Measurements from ENCODE around the gene FUT8. TPM values are rescaled to one million over a fixed set of nuclear protein-coding genes. Genes with fewer than 3 reads are reported as not detected.

FUT8 gene
- total RNA-seq, 4 donors from 2014 or later, result 14.9 to 35.8 (median 22.2) TPM

- no peak for ATAC-seq (ENCODE audit: low FRiP score)
- DNase-seq (ENCODE audit: low spot score), result no peak
- TF ChIP-seq, protein P1, sequence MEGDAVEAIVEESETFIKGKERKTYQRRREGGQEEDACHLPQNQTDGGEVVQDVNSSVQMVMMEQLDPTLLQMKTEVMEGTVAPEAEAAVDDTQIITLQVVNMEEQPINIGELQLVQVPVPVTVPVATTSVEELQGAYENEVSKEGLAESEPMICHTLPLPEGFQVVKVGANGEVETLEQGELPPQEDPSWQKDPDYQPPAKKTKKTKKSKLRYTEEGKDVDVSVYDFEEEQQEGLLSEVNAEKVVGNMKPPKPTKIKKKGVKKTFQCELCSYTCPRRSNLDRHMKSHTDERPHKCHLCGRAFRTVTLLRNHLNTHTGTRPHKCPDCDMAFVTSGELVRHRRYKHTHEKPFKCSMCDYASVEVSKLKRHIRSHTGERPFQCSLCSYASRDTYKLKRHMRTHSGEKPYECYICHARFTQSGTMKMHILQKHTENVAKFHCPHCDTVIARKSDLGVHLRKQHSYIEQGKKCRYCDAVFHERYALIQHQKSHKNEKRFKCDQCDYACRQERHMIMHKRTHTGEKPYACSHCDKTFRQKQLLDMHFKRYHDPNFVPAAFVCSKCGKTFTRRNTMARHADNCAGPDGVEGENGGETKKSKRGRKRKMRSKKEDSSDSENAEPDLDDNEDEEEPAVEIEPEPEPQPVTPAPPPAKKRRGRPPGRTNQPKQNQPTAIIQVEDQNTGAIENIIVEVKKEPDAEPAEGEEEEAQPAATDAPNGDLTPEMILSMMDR (IDR thresholded peaks at IDR 0.05), result no peak
These were observed 57.4 kb downstream of the FUT8 start for GRCh38 chr14:65469903-65470302.

DNA sequence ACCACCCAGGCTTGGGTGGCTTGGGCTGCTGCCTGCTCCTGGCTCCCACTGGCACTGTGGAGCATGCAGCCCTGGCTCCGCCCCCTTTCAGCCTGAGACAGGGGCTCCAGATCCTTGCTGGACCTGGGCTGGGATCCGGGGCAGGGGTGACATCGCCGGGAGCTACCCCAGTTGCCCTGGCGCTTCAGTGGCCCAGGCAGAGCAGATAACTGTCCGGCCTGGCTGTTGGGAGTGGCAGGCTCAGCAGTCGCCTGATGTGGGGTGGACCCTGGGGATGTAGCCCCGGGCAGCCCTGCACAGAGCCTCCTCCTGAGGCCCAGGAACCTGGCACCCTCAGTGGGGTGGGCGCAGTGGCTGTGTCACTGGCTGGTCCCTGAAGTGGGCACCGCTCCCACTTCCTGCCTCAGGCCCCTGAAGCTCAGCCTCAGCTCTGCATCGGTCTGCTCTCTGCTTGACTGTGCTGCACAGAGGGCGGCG, 57.9 kb downstream of the FUT8 start:
- TF ChIP-seq, protein P1 (IDR thresholded peaks at IDR 0.05), result no peak
- ATAC-seq (ENCODE audit: low FRiP score), result no peak
- DNase-seq (ENCODE audit: low spot score), result no peak

GRCh38 chr14:65471038-65471878, 58.7 kb downstream of the FUT8 start:
- no peak for DNase-seq (ENCODE audit: low spot score)
- no peak for ATAC-seq (ENCODE audit: low FRiP score)
- TF ChIP-seq, protein P1 (IDR thresholded peaks at IDR 0.05), result no peak

GRCh38 chr14:65472189-65472588, 59.7 kb downstream of the FUT8 start:
- TF ChIP-seq, protein P1 (IDR thresholded peaks at IDR 0.05), result no peak
- DNase-seq (ENCODE audit: low spot score) (no peak), ATAC-seq (ENCODE audit: low FRiP score) (no peak)

- TF ChIP-seq, protein P1 (IDR thresholded peaks at IDR 0.05), result no peak
- ATAC-seq (ENCODE audit: low FRiP score) (no peak), DNase-seq (ENCODE audit: low spot score) (no peak)
These were observed 63.9 kb downstream of the FUT8 start for GRCh38 chr14:65476273-65476941.

DNA sequence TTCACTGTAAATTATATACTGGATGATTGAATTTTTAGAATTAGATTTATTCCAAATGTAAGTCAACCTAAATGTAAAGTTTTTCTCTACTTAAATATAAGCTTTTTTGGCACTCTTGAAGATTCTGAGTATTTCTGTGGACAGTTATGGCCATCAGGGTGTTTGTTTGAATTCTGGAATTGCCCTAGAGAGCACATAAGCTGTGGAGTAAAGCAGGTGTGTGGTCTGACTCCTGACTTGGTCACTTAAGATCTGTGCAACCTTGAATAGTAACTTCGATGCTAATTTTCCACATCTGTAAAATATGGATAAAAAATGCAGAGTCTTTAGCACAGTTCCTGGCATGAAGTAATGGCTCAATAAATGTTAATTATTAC, 64.4 kb downstream of the FUT8 start:
- TF ChIP-seq, protein P1 (IDR thresholded peaks at IDR 0.05), result no peak
- DNase-seq (ENCODE audit: low spot score) (no peak), ATAC-seq (ENCODE audit: low FRiP score) (no peak)

Data from omental fat pad (tissue), 4 donors.